ENCODE data around the gene NPPB. TPM values are rescaled to one million over a fixed set of nuclear protein-coding genes. Genes with fewer than 3 reads are reported as not detected.

NPPB gene
- total RNA-seq = not detected

- TF ChIP-seq CTCF (IDR thresholded peaks at IDR 0.05) (no peak), POLR2A (IDR thresholded peaks at IDR 0.05) (no peak)
- peaks cover 10% of the 10 kb centered on the region for H3K4me1 ChIP-seq
- H3K4me3 ChIP-seq = no peak within 1 kb of the TSS
- no peaks in the 10 kb centered on the region for H3K9me3 ChIP-seq
- no peaks in the 10 kb centered on the region for H3K36me3 ChIP-seq (replicated peaks in 1 of 2; ENCODE audit: insufficient read depth in 1 of 2, low read depth in 2 of 2)
- no peak within 1 kb of the TSS for H3K27ac ChIP-seq
- DNase-seq (no peak), ATAC-seq (no peak)
- 14% methylated on average over 16 of the region's 16 CpGs; no CpG with 5 or more reads in 1 of the 2 donors for WGBS, 2 donors
- intact Hi-C loops (cut with DNase I) = no loop called here
- H3K27me3 ChIP-seq = peaks cover 0 to 22% of the 10 kb centered on the region in 2 donors
Observed at GRCh38 chr1:11858613-11858967, at the start of gene NPPB. NPPB (minus strand) TSS chr1:11858945; CDS start chr1:11858833, 112 bp downstream.

- Histone ChIP-seq H3K4me1 (peaks cover 8% of the 10 kb centered on the region), H3K9me3 (no peaks in the 10 kb centered on the region), H3K27me3 (no peaks in the 10 kb centered on the region), H3K4me3 (peak overlapping the region; percentile 16 to 25), H3K27ac (peak overlapping the region; percentile 94 to 96 (median 94)), H3K36me3 (replicated peaks in 1 of 2; ENCODE audit: insufficient read depth in 1 of 2, low read depth in 2 of 2) (no peaks in the 10 kb centered on the region)
- intact Hi-C loops (cut with DNase I) = no loop called here
- 0% methylated on average over 21 to 24 of the region's 24 CpGs for WGBS, 2 donors
- peak; percentile 82 for ATAC-seq
- DNase-seq = peak; percentile 40 to 80 (median 64)
- TF ChIP-seq POLR2A (IDR thresholded peaks at IDR 0.05) (peak; percentile 92 to 100 (median 100)), CTCF (IDR thresholded peaks at IDR 0.05) (no peak)
Observed at GRCh38 chr1:11908095-11908675, 49.4 kb upstream of the NPPB start.

- H3K9me3 ChIP-seq = no peaks in the 10 kb centered on the region
- DNase-seq (peak; percentile 93 to 96 (median 96)), ATAC-seq (peak; percentile 84)
- H3K4me1 ChIP-seq = peaks cover 8% of the 10 kb centered on the region
- H3K4me3 ChIP-seq = no peak overlapping the region
- peak; percentile 67 to 99 (median 95) for TF ChIP-seq CTCF (IDR thresholded peaks at IDR 0.05)
- TF ChIP-seq POLR2A (IDR thresholded peaks at IDR 0.05) = no peak
- intact Hi-C loops (cut with DNase I) = no loop called here
- no peaks in the 10 kb centered on the region for H3K27me3 ChIP-seq
- WGBS, 2 donors = 8 to 15% methylated on average over 19 of the region's 19 CpGs
- H3K27ac ChIP-seq = peak overlapping the region; percentile 94 to 96 (median 94)
- H3K36me3 ChIP-seq (replicated peaks in 1 of 2; ENCODE audit: insufficient read depth in 1 of 2, low read depth in 2 of 2) = no peaks in the 10 kb centered on the region
Observed at GRCh38 chr1:11907275-11908094, 48.7 kb upstream of the NPPB start.

GRCh38 chr1:11906870-11907269, 48.1 kb upstream of the NPPB start:
- Histone ChIP-seq H3K36me3 (replicated peaks in 1 of 2; ENCODE audit: insufficient read depth in 1 of 2, low read depth in 2 of 2) (no peaks in the 10 kb centered on the region), H3K27me3 (no peaks in the 10 kb centered on the region), H3K9me3 (no peaks in the 10 kb centered on the region), H3K4me1 (peaks cover 8% of the 10 kb centered on the region), H3K27ac (no peak overlapping the region), H3K4me3 (no peak overlapping the region)
- intact Hi-C loops (cut with DNase I) = no loop called here
- no peak for DNase-seq
- WGBS, 2 donors = 72 to 78% methylated on average over 10 of the region's 10 CpGs
- no peak for ATAC-seq
- TF ChIP-seq CTCF (IDR thresholded peaks at IDR 0.05) (no peak), POLR2A (IDR thresholded peaks at IDR 0.05) (no peak)
